GM19324 (cell line): ENCODE data around the gene MARCHF3.

ENCODE experiments used
- ATAC-seq: cut with Tn5 transposase; IDR thresholded peaks from one replicate; pipeline ENCODE4 v1.9.1; 2021; ENCODE audit warnings: mild to moderate bottlenecking, moderate library complexity; ENCODE audit not compliant: unreplicated experiment, low FRiP score

Gene MARCHF3

DNA sequence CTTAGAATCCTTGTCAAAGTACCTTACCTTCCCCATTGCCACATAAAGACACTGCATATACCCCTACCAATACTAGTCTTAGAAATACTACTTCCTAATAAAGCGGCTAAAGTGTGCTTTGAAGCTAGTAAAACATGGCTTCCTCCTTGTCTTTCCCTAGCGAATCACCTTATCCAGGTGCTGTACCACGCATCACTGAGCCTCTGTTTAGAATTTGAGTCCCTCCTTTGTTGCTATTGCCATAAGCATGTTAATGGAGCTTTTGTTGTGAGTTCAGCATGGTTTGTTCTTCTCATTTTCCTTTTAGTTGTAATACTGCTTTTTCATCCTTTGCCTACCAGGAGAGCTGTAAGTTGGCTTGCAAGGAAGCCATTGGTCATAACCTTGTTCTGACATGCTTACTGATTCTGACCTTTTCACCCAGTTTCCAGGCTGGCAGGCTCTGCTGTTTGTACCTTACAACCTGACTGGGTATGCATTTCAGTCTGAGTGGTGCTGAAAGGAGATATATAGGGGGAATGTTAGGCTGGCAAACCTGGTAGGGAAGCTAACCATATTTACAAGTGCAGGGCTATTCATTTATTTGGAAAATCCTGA is 203.6 kb downstream of the MARCHF3 start:
- ATAC-seq = no peak

DNA sequence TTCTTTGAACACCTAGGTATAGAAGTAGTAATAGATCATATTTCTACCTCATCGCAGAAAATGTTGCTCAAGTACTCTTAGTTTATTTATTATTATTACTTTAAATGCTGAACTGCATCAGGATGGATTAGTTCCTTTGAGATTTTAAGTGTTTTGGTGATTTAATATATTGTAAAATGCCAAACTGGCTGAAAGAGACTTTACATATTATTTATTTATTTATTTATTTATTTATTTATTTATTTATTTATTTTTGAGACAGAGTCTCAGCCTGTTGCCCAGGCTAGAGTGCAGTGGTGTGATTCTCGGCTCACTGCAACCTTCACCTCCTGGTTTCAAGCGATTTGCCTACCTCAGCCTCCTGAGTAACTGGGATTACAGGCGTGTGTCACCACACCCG is 211.1 kb downstream of the MARCHF3 start:
- ATAC-seq = no peak

DNA sequence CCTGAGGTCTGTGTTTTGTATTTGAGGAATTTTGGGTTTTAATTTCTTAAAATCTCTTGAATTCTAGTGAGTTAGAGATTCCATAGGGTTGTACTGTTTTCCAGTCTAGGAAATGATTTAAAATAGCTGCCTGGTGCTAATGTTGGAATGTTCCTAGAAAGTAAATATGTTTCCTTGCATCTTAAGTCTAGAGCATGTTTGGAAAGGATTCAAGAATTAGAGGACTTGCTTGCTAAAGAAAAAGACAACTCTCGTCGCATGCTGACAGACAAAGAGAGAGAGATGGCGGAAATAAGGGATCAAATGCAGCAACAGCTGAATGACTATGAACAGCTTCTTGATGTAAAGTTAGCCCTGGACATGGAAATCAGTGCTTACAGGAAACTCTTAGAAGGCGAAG is 211.6 kb downstream of the MARCHF3 start:
- ATAC-seq = no peak
